Raji (cell line): ENCODE measurements around the gene ELAVL1.

Source experiments
- POLR2A ChIP-seq: IDR thresholded peaks from 2 replicates; pipeline ENCODE4 v1.6.1; 2011; ENCODE audit warnings: low read depth, low read length, control low read depth; ENCODE audit not compliant: insufficient read depth

ELAVL1 gene

DNA sequence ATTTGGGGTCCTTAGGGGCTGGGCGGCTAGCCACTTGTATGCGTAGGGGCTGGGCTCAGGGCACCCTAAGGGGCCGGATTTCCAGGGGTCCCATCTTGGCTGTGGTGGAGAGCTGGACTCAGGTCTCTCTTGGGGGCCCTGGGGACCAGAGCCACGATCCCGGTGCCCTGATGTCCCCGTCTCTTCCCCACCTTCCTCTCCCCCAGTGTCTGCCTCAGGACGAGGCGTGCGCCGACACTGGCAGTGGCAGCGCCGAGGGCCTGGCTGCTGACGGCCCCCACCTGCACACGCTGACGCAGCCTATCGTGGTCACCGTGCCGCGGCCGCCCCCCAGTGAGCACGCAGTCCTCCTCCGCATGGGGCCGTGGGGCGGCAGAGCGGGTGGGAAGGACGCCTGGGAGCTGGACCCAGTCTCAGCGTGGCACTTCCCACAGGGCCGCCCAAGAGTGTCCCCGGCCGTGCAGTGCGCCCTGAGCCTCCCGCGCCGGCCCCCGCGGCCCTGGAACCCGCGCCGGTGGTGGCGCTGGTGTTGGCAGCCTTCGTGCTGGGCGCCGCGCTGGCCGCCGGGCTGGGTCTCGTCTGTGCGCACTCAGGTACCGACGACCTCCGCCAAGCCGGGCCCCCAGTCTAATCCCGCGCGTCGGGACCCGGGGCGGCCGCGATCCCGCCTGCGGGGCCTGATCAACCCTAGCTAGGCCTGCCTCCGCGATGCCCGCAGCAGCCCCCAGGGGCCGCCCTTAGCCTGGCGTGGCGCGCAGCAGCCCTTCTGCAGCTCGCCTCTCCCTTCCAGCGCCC is 88.0 kb downstream of the ELAVL1 start:
- TF ChIP-seq POLR2A: no peak

DNA sequence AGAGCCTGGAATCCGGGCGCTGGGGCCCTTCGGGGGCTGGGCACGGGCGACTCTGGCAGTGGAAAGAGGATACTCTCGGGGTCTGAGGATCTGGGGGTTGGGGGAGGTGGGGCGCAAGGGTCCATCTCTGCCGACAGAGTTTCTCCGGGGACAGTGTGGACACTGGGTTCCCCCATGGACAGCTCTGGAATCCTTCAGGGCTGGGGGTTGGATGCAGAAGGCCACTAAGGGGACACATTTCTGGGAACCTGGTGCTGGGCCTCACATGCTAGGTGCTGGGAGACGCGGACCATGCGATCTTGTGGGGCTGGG is 88.5 kb downstream of the ELAVL1 start:
- no peak for TF ChIP-seq POLR2A

DNA sequence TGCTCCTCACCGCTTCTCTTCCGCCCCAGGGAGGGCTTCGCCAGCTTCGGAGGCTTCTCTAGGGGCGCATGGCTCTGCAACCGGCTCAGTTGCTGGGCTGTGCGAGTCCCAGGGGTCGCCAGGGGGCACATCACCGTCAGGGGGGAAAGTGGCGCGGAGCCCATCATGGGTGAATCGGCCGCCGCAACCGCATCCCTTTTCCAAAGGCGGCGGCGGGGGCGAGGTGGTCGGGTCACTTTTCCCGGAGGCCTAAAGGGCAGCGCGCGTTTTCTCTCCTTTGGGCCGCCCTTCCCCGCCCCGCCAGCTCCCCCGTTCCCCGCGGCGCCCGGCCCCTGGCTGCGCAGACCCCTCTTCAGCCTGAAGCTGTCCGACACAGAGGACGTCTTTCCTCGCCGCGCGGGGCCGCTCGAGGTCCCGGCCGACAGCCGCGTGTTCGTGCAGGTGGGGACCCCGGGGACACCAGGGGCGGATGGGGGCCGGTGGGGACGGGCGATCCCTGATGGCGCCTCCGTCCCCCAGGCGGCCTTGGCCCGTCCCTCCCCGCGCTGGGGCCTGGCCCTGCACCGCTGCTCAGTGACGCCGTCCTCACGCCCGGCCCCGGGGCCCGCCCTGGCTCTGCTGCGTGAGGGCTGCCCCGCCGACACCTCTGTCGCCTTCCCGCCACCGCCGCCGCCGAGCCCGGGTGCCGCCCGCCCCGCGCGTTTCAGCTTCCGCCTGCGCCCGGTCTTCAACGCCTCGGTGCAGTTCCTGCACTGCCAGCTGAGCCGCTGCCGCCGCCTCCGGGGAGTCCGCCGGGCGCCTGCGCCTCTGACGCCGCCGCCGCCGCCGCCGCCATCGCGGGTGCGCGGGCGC is 89.1 kb downstream of the ELAVL1 start:
- no peak for TF ChIP-seq POLR2A

- no peak for TF ChIP-seq POLR2A
These were observed 90.0 kb downstream of the ELAVL1 start for GRCh38 chr19:7915250-7916102.

DNA sequence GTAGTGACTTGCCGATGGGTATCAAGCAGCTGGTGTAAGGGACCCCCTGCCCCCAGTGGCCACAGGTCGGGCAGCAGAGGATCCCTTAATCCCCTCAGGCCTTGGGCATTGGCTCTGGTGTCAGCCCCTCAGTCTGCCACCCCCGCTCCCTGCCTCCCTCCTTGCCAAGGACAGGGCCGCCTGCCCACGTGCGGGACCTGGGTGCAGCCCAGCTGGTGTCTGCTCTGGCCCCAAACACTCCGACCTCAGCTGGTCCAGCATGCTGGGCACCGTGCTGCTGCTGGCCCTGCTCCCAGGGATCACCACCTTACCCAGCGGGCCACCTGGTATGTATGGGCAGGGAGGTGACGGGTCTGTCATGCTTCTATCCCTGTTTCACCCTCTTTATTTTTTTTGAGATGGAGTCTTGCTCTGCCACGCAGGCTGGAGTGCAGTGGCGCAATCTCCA is 90.8 kb downstream of the ELAVL1 start, which contains the start of gene TGFBR3L:
TSS of gene TGFBR3L (plus strand) at position 233 of the 448 bp plus-strand sequence.
- TF ChIP-seq POLR2A: 0 out of 2 replicates have a peak, but pooled peaks have one; percentile 27

GRCh38 chr19:7914099-7914498 is 91.3 kb downstream of the ELAVL1 start:
- no peak for TF ChIP-seq POLR2A

DNA sequence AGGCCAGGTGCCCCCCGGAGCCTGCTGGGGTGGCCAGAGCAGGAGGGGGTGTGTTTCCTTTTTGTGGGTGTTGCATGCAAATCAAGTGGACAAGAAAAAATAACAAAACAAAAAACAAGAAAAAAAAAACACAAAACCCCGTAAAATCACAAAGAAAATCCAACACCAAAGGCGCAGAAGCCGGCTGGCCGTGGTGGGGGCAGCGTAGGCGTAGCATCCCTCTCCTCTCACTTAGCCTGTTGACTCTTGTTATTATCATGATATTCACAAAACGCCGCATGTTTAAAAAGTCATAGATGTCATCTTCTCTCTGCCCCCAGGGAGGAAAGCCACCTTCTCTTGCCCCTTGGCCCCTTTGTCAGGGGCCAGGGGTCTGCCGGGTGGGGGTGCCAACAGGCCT is 91.8 kb downstream of the ELAVL1 start:
- no peak for TF ChIP-seq POLR2A

GRCh38 chr19:7912697-7913564 is 92.5 kb downstream of the ELAVL1 start:
- TF ChIP-seq POLR2A: no peak

- TF ChIP-seq POLR2A: no peak
These were observed 93.2 kb downstream of the ELAVL1 start for GRCh38 chr19:7912144-7912696.

GRCh38 chr19:7911508-7912143 is 93.8 kb downstream of the ELAVL1 start:
- TF ChIP-seq POLR2A: no peak

DNA sequence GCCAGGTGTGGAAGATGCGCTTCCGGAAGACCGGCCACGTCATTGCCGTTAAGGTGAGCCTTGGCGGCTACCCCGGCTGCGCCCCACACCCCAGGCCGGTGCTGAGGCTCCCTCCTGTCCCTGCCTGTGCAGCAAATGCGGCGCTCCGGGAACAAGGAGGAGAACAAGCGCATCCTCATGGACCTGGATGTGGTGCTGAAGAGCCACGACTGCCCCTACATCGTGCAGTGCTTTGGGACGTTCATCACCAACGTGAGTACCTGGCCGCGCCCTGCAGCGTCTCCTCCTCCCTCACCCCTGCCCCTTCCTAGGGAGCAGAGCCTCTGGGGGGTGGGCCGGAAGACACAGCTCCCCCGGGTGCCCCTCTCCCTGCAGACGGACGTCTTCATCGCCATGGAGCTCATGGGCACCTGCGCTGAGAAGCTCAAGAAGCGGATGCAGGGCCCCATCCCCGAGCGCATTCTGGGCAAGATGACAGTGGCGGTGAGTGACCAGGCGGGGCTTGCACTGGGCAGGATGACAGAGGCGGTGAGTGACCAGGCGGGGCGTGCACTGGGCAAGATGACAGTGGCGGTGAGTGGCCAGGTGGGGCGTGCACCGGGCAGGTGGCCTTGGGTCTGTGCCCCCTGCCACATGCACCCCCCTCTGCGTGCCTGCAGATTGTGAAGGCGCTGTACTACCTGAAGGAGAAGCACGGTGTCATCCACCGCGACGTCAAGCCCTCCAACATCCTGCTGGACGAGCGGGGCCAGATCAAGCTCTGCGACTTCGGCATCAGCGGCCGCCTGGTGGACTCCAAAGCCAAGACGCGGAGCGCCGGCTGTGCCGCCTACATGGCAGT is 94.9 kb downstream of the ELAVL1 start:
- no peak for TF ChIP-seq POLR2A

DNA sequence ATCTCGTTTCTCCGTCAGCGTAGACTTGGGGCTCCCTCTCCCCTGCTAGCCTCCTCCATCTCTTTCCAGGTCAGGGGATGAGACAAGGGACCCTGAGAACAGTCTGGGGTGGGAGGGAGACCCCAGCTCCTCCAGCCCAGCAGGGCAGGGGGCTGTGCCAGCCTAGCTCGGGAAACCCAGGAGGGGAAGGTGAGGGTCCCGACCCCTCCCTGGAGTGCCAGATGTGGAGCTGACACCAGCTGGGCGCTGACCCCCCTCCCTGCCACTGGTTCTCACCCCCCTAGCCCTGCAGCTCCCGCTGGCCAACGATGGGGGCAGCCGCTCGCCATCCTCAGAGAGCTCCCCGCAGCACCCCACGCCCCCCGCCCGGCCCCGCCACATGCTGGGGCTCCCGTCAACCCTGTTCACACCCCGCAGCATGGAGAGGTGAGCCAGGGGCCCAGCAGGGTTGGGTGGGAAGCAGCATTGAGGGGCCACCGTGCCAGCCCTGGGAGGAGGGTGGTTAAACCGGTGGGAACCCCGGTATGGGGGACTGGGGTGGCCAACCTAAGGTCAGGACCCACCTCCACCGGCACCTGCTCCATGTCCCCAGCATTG is 95.9 kb downstream of the ELAVL1 start:
- no peak for TF ChIP-seq POLR2A
